H1 (cell line): ENCODE data around the gene CPT1A. TPM values are rescaled to one million over a fixed set of nuclear protein-coding genes. Genes with fewer than 3 reads are reported as not detected.

Source experiments
- BACH1 ChIP-seq: IDR thresholded peaks from 2 replicates; pipeline ENCODE4 v1.6.1; 2012; ENCODE audit warnings: low read length, improper control_type of control experiment
- BRCA1 ChIP-seq: IDR thresholded peaks from 2 replicates; pipeline ENCODE4 v1.6.1; 2012; ENCODE audit warnings: low read depth, low read length, improper control_type of control experiment
- CBX5 ChIP-seq: fragments of 300-800, 300-1000 bp; sonication (generic); IDR thresholded peaks from 2 replicates; pipeline ENCODE4 v1.7.1; 2016; ENCODE audit warnings: antibody characterized with exemption, low read length, low read depth
- FOSL1 ChIP-seq: IDR thresholded peaks from 2 replicates; pipeline ENCODE4 v1.6.1; 2011; ENCODE audit warnings: mild to moderate bottlenecking, low read depth, low read length, moderate library complexity; ENCODE audit not compliant: insufficient read depth
- GTF2F1 ChIP-seq: IDR thresholded peaks from 2 replicates; pipeline ENCODE4 v1.6.1; 2012; ENCODE audit warnings: low read depth, low read length, improper control_type of control experiment, borderline replicate concordance
- KDM4A ChIP-seq: IDR thresholded peaks from one replicate; pipeline ENCODE4 v1.7.1; 2012; ENCODE audit warnings: low read depth, mild to moderate bottlenecking, moderate library complexity, low read length, inconsistent platforms; ENCODE audit not compliant: severe bottlenecking
- KDM5A ChIP-seq: fragments of 200-600 bp; IDR thresholded peaks from 2 replicates; pipeline ENCODE4 v1.7.1; 2012; ENCODE audit warnings: mild to moderate bottlenecking, low read length, inconsistent platforms, mixed read lengths
- MAFK ChIP-seq: IDR thresholded peaks from 2 replicates; pipeline ENCODE4 v1.6.1; 2012; ENCODE audit warnings: low read depth, mild to moderate bottlenecking, improper control_type of control experiment, low read length
- NRF1 ChIP-seq: IDR thresholded peaks from 2 replicates; pipeline ENCODE4 v1.6.1; 2011; ENCODE audit warnings: mild to moderate bottlenecking, low read depth, low read length, improper control_type of control experiment
- POLR2AphosphoS5 ChIP-seq: IDR thresholded peaks from 2 replicates; pipeline ENCODE4 v1.6.1; 2011; ENCODE audit warnings: low read depth, low read length
- RAD21 ChIP-seq, 2 experiments: IDR thresholded peaks in 1 of 2; conservative IDR thresholded peaks in 1 of 2; 2 replicates each; pipeline ENCODE4 v1.6.1; 2011; ENCODE audit warnings: low read depth in 2 of 2, low read length in 2 of 2, improper control_type of control experiment in 1 of 2, inconsistent platforms in 1 of 2, mild to moderate bottlenecking in 1 of 2, moderate library complexity in 1 of 2
- SIN3A ChIP-seq, 2 experiments: IDR thresholded peaks in 1 of 2; conservative IDR thresholded peaks in 1 of 2; 2 replicates each; pipeline ENCODE4 v1.6.1; 2011 to 2012; ENCODE audit warnings: low read length in 2 of 2, improper control_type of control experiment in 1 of 2, low read depth in 1 of 2, mild to moderate bottlenecking in 1 of 2
- SIRT6 ChIP-seq: IDR thresholded peaks from one replicate; pipeline ENCODE4 v1.7.1; 2012; ENCODE audit warnings: low read length, inconsistent platforms
- SRF ChIP-seq: IDR thresholded peaks from 2 replicates; pipeline ENCODE4 v1.6.1; 2011; ENCODE audit warnings: mild to moderate bottlenecking, low read depth, low read length, moderate library complexity
- YY1 ChIP-seq: IDR thresholded peaks from 2 replicates; pipeline ENCODE4 v1.6.1; 2011; ENCODE audit warnings: low read depth, mild to moderate bottlenecking, low read length
- polyA plus RNA-seq, 7 experiments: library from polyadenylated mRNA; depleted of rRNA in 3 of 7; stranded (reverse) in 5 of 7; unstranded in 2 of 7; fragments of >200 nt in 5 of 7; fragments of 200-250 nt in 2 of 7; gene quantifications; 1 replicate in 5 of 7; 2 replicates in 1 of 7; 4 replicates in 1 of 7; pipeline versions ENCODE4 v1.2.1 to v1.2.3, GENCODE V29; 2011 to 2013; ENCODE audit warnings: missing spikeins in 2 of 7, mixed read lengths in 2 of 7
- total RNA-seq: library from RNA; stranded (reverse); fragmentation: NEBNext Ultra II Directional; extraction: Animal tissue kit (Norgen Biotek cat#: 25700); gene quantifications from 2 replicates; pipeline ENCODE4 v1.2.1, GENCODE V29; 2021
- TF ChIP-seq, protein P1 (sequence below): IDR thresholded peaks from 2 replicates; pipeline ENCODE4 v1.6.1; 2011; ENCODE audit warnings: low read length, improper control_type of control experiment

CPT1A gene
- total and polyA plus RNA-seq, 2 of the 8 experiments (the other 6 are each of a cell fraction or from before 2014, with no cell fraction given), result 2.9 to 12.2 TPM

DNA sequence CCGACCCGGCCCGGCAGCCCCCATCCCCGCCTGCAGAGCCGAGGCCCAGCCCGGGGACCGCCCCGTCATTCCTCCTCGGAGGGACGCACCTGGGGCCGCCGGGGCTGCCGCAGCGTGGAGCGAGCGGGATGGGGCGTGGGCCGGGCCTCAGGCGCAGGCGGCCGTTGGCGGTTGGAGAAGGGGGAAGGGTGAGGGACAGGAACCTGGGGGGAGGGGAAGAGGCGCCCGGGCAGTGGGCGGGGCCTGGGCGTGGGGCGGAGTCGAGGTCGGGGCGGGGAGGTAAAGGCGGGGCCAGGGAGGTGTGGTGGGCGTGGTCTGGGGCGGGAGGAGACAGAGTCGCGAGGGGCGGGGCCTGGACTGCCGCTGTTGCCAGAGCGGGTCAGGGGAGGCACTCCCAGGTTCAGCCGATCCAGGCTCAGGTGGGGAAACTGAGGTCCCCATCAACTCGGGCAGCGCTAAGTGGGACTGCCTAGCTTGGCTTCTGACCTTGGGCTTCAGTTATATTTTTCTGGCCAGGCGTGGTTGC lies 90.3 kb downstream of the CPT1A start, which contains the start of gene TESMIN (continued):
- no peak for TF ChIP-seq SIRT6
- peak in 1 of 2 experiments; percentile 10; a peak in 1 of 4 replicates for TF ChIP-seq RAD21 (IDR thresholded peaks at IDR 0.05 in 1 of 2, conservative IDR thresholded peaks at IDR 0.05 in 1 of 2; ENCODE audit: low read depth in 2 of 2, low read length in 2 of 2)
- TF ChIP-seq BRCA1, result no peak
- 0 out of 2 replicates have a peak, but pooled peaks have one; percentile 28 for TF ChIP-seq FOSL1
- TF ChIP-seq KDM5A, result no peak
- TF ChIP-seq YY1, result 0 out of 2 replicates have a peak, but pooled peaks have one; percentile 61
- no peak for TF ChIP-seq CBX5
- TF ChIP-seq KDM4A, result no peak
- TF ChIP-seq SRF, result 0 out of 2 replicates have a peak, but pooled peaks have one; percentile 23
- no peak for TF ChIP-seq GTF2F1
- TF ChIP-seq NRF1, result no peak
- TF ChIP-seq BACH1, result peak; percentile 62; the same call in 1 of the 2 replicates
- TF ChIP-seq MAFK, result no peak
- peak; percentile 77 for TF ChIP-seq POLR2AphosphoS5
- TF ChIP-seq, protein P1, sequence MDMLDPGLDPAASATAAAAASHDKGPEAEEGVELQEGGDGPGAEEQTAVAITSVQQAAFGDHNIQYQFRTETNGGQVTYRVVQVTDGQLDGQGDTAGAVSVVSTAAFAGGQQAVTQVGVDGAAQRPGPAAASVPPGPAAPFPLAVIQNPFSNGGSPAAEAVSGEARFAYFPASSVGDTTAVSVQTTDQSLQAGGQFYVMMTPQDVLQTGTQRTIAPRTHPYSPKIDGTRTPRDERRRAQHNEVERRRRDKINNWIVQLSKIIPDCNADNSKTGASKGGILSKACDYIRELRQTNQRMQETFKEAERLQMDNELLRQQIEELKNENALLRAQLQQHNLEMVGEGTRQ, result no peak
- TF ChIP-seq SIN3A (conservative IDR thresholded peaks at IDR 0.05 in 1 of 2, IDR thresholded peaks at IDR 0.05 in 1 of 2; ENCODE audit: low read depth in 1 of 2, low read length in 2 of 2), result no peak
